ENCODE measurements around the gene PDGFD. TPM values are rescaled to one million over a fixed set of nuclear protein-coding genes. Genes with fewer than 3 reads are reported as not detected.

Gene PDGFD
- polyA plus RNA-seq, 1 of the 3 experiments (the other 2 are of a cell fraction) = 4.8 TPM

- no peaks in the 10 kb centered on the region for H3K27me3 ChIP-seq (ENCODE audit: insufficient read depth)
- H4K20me1 ChIP-seq (ENCODE audit: insufficient read depth) = no peaks in the 10 kb centered on the region
- CTCF ChIA-PET = no interaction called here
These were observed 88.2 kb downstream of the PDGFD start for GRCh38 chr11:104075706-104076105.

DNA sequence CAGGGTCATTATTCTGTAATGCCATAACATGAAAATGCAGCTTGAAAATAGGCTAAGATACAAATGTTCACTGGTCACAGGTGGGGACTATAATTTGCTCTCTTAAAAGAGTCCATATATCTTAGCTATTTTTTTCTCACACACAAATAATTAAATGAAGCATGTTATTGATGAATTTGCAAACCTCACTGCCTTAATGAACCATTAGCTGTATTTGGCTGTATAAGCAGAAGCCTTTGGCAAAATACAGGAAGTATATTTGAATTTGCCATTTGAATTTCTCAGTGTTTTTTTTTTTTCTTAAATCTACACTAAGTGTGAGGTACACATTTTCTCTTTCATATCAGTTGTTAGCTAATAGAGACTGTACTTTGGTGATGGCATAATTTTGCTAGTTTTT lies 88.9 kb downstream of the PDGFD start:
- Histone ChIP-seq H3K36me3 (replicated peaks in 1 of 2; ENCODE audit: control insufficient read depth in 1 of 2, insufficient read depth in 2 of 2, low read length in 1 of 2) (no peaks in the 10 kb centered on the region), H3F3A (replicated peaks; ENCODE audit: insufficient read depth) (no peaks in the 10 kb centered on the region), H3K4me1 (ENCODE audit: control insufficient read depth in 1 of 2, insufficient read depth in 2 of 2, low read depth in 1 of 2, low read length in 1 of 2) (no peaks in the 10 kb centered on the region), H3K4me3 (ENCODE audit: low read depth in 2 of 2, low read length in 1 of 2) (no peak overlapping the region), H2AFZ (ENCODE audit: low read depth) (no peak overlapping the region), H3K9me3 (no peaks in the 10 kb centered on the region), H3K9ac (no peak overlapping the region), H3K4me2 (no peak overlapping the region), H3K27me3 (ENCODE audit: insufficient read depth) (no peaks in the 10 kb centered on the region), H3K79me2 (ENCODE audit: insufficient read depth) (no peaks in the 10 kb centered on the region), H3K27ac (ENCODE audit: low read depth in 2 of 2, low read length in 1 of 2) (no peak overlapping the region), H4K20me1 (ENCODE audit: insufficient read depth) (no peaks in the 10 kb centered on the region), H3K9me2 (no peaks in the 10 kb centered on the region)
- ChIA-PET POLR2A (no interaction called here), CTCF (no interaction called here)
- no peak for DNase-seq
- no peak for TF ChIP-seq POLR2AphosphoS5 (IDR thresholded peaks at IDR 0.05; ENCODE audit: low read depth, low read length)
- no peak for TF ChIP-seq ZBTB33 (IDR thresholded peaks at IDR 0.05; ENCODE audit: borderline replicate concordance, low read depth)
- no peak for TF ChIP-seq CHD2 (IDR thresholded peaks at IDR 0.05; ENCODE audit: low read length, partially characterized antibody)

More at GRCh38 chr11:104075706-104076105, 88.2 kb downstream of the PDGFD start:
- Histone ChIP-seq H2AFZ (ENCODE audit: low read depth) (no peak overlapping the region), H3K9me3 (no peaks in the 10 kb centered on the region), H3F3A (replicated peaks; ENCODE audit: insufficient read depth) (no peaks in the 10 kb centered on the region), H3K9me2 (no peaks in the 10 kb centered on the region), H3K4me2 (no peak overlapping the region), H3K9ac (no peak overlapping the region), H3K4me3 (ENCODE audit: low read depth in 2 of 2, low read length in 1 of 2) (no peak overlapping the region), H3K36me3 (replicated peaks in 1 of 2; ENCODE audit: control insufficient read depth in 1 of 2, insufficient read depth in 2 of 2, low read length in 1 of 2) (no peaks in the 10 kb centered on the region), H3K4me1 (ENCODE audit: control insufficient read depth in 1 of 2, insufficient read depth in 2 of 2, low read depth in 1 of 2, low read length in 1 of 2) (no peaks in the 10 kb centered on the region), H3K27ac (ENCODE audit: low read depth in 2 of 2, low read length in 1 of 2) (no peak overlapping the region), H3K79me2 (ENCODE audit: insufficient read depth) (no peaks in the 10 kb centered on the region)
- WGBS (ENCODE audit: low lambda C conversion rate) = 89% methylated on average over 4 of the region's 4 CpGs
- no peak for DNase-seq
- POLR2A ChIA-PET = no interaction called here
- TF ChIP-seq GABPA (IDR thresholded peaks at IDR 0.05; ENCODE audit: low read depth) (no peak), RAD21 (IDR thresholded peaks at IDR 0.05; ENCODE audit: low read length) (no peak), CHD2 (IDR thresholded peaks at IDR 0.05; ENCODE audit: low read length, partially characterized antibody) (no peak), JUND (IDR thresholded peaks at IDR 0.05) (no peak), FOXJ3 (CRISPR knock-in tag; IDR thresholded peaks at IDR 0.05) (no peak), REST (IDR thresholded peaks at IDR 0.05; ENCODE audit: low read depth, low read length) (no peak), TEAD4 (IDR thresholded peaks at IDR 0.05; ENCODE audit: borderline replicate concordance, insufficient read depth) (no peak), TAF1 (IDR thresholded peaks at IDR 0.05; ENCODE audit: borderline replicate concordance, low read depth, low read length) (no peak), EP300 (IDR thresholded peaks at IDR 0.05; ENCODE audit: borderline replicate concordance in 1 of 2, low read depth in 1 of 2, low read length in 1 of 2) (no peak)
- TF ChIP-seq, protein P1, sequence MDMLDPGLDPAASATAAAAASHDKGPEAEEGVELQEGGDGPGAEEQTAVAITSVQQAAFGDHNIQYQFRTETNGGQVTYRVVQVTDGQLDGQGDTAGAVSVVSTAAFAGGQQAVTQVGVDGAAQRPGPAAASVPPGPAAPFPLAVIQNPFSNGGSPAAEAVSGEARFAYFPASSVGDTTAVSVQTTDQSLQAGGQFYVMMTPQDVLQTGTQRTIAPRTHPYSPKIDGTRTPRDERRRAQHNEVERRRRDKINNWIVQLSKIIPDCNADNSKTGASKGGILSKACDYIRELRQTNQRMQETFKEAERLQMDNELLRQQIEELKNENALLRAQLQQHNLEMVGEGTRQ (IDR thresholded peaks at IDR 0.05; ENCODE audit: borderline replicate concordance, low read depth, low read length) = no peak
